Activated naive CD4-positive, alpha-beta T cell treated with anti-CD3 and anti-CD28 coated beads, Interleukin-2, amount 50 U/mL, for 24 hours (primary cell): ENCODE results near the gene RNASE12.
"Not testable (repeated sequence)": the region's sequence is repeated elsewhere in the genome, so short reads cannot be mapped to it uniquely, and the experiment has no call there.

ENCODE experiments used
- H3K27ac Mint-ChIP-seq: one replicate; pipeline ENCODE4 v1.8.0; 2021; ENCODE audit warnings: mild to moderate bottlenecking, mixed read lengths
- H3K27me3 Mint-ChIP-seq: one replicate; pipeline ENCODE4 v1.8.0; 2021; ENCODE audit warnings: mixed read lengths
- H3K36me3 Mint-ChIP-seq: one replicate; pipeline ENCODE4 v1.8.0; 2021; ENCODE audit warnings: mixed read lengths
- H3K4me1 Mint-ChIP-seq: one replicate; pipeline ENCODE4 v1.8.0; 2021; ENCODE audit warnings: mixed read lengths
- H3K4me3 Mint-ChIP-seq: one replicate; pipeline ENCODE4 v1.8.0; 2021; ENCODE audit warnings: mild to moderate bottlenecking, mixed read lengths
- H3K9me3 Mint-ChIP-seq: one replicate; pipeline ENCODE4 v1.8.0; 2021; ENCODE audit warnings: mixed read lengths

Gene RNASE12

GRCh38 chr14:20606190-20606901 is 15.2 kb upstream of the RNASE12 start:
- Mint-ChIP-seq H3K27me3 (no peaks in the 10 kb centered on the region), H3K27ac (no peak overlapping the region)

GRCh38 chr14:20603813-20604690 is 12.9 kb upstream of the RNASE12 start:
- no peak overlapping the region for H3K4me3 Mint-ChIP-seq

More at GRCh38 chr14:20606190-20606901, 15.2 kb upstream of the RNASE12 start:
- no peaks in the 10 kb centered on the region for H3K4me1 Mint-ChIP-seq
- no peak overlapping the region for H3K4me3 Mint-ChIP-seq
- no peaks in the 10 kb centered on the region for H3K9me3 Mint-ChIP-seq
- H3K36me3 Mint-ChIP-seq = no peaks in the 10 kb centered on the region

DNA sequence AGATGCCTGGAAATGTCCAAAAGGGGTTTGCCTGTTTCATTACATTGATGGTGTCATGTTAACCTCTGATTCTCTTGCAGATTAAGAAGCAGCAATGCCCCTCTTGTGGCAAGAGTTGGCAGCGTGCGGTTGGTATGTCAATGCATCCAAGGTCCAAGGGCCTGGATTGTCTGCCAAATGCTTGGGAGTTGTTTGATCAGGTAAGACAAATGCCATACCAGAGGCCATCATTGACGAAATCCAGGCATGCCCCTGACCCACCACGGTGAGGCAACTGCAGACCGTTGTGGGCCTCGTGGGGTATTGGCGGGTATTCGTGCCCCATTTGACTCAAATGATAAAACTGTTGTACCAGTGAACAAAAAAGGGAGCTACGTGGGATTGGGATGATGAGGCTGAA is 11.4 kb upstream of the RNASE12 start:
- Mint-ChIP-seq H3K4me3 (no peak overlapping the region), H3K27ac (no peak overlapping the region), H3K27me3 (no peaks in the 10 kb centered on the region), H3K9me3 (no peaks in the 10 kb centered on the region), H3K4me1 (no peaks in the 10 kb centered on the region), H3K36me3 (no peaks in the 10 kb centered on the region)

More at GRCh38 chr14:20603813-20604690, 12.9 kb upstream of the RNASE12 start:
- Mint-ChIP-seq H3K27ac (no peak overlapping the region), H3K27me3 (no peaks in the 10 kb centered on the region), H3K9me3 (no peaks in the 10 kb centered on the region), H3K36me3 (no peaks in the 10 kb centered on the region), H3K4me1 (no peaks in the 10 kb centered on the region)

DNA sequence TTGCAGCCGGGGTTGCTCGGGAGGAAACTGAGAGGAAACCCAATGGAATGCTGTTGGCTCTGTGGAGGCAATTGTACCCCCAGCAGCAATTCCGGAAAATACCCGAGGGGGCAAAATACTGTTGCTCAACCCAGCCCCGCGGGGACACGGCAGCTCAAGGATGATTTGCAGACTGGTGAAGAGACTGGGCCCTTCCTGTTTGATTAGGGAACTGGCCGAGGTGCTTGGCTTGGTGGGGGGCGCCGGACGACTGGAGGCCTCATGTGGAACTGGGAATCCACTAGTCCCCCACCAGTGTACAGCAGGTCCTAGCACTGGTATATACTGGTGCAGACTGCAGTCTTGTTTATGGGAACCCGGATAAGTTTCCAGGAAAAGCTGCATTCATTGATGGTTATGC is 10.3 kb upstream of the RNASE12 start:
- H3K27me3 Mint-ChIP-seq = no peaks in the 10 kb centered on the region
- no peak overlapping the region for H3K4me3 Mint-ChIP-seq
- no peak overlapping the region for H3K27ac Mint-ChIP-seq
- no peaks in the 10 kb centered on the region for H3K36me3 Mint-ChIP-seq
- H3K4me1 Mint-ChIP-seq = no peaks in the 10 kb centered on the region
- no peaks in the 10 kb centered on the region for H3K9me3 Mint-ChIP-seq

DNA sequence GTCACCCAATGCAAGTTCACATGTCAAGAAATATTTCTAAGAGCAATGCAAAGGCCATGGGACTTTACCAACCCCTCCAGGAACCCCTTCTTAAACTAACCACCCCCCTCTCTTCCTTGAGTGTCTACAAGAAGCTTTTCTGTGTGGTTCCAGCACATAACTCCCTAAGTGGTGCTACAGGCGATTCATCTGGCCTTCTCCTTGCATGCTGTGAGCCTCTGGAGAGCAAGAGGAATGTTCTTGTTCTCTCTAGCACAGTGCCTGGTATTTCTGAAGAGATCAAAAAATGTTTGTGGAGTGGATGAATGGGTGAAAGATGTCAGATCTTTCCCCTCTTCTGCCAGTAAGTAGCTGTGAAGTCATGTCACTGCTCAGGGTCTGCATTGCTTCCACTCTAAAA is 5.9 kb upstream of the RNASE12 start:
- no peaks in the 10 kb centered on the region for H3K9me3 Mint-ChIP-seq
- H3K36me3 Mint-ChIP-seq = no peaks in the 10 kb centered on the region
- no peak overlapping the region for H3K27ac Mint-ChIP-seq
- no peaks in the 10 kb centered on the region for H3K27me3 Mint-ChIP-seq
- no peak overlapping the region for H3K4me3 Mint-ChIP-seq
- peaks cover 5% of the 10 kb centered on the region for H3K4me1 Mint-ChIP-seq

DNA sequence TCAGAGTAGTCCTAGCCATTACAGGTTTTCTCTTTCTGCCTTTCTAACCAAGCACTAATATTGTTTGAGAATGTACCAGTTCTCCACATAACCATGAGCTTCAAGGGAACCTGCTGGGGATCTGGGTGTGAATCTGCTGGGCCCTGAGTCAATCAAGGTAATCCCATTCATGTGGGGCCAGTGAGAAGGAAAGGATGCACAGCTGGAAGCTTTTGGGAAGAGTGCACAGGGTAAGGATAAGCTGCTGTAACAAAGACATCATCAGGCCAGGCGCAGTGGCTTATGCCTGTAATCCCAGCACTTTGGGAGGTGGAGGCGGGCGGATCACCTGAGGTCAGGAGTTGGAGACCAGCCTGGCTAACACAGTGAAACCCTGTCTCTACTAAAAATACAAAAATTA is 4.5 kb upstream of the RNASE12 start:
- not testable (repeated sequence) for H3K36me3 Mint-ChIP-seq, H3K27me3 Mint-ChIP-seq, H3K4me3 Mint-ChIP-seq, H3K4me1 Mint-ChIP-seq, H3K9me3 Mint-ChIP-seq, H3K27ac Mint-ChIP-seq

DNA sequence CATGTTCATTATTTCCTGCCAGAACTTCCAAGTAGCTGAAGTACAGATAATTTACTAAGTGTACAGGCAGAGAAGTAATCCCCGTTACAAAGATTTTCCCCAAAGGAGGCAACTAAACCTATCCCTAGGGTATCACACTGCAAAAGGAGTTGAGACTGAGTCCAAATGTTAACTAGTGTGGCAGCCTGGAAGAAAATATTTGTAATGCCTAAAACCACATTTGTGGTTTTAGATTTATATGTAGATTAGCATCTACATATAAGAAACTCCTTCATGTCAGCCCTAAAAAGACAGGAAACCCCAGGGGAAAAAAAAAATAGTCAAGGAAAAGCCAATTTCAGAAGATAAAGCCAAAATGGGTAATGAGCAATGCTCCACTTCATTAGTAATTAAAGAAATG is 1.4 kb upstream of the RNASE12 start:
- H3K27me3 Mint-ChIP-seq = peaks cover 3% of the 10 kb centered on the region
- H3K4me3 Mint-ChIP-seq = no peak overlapping the region
- H3K27ac Mint-ChIP-seq = no peak overlapping the region
- no peaks in the 10 kb centered on the region for H3K36me3 Mint-ChIP-seq
- no peaks in the 10 kb centered on the region for H3K9me3 Mint-ChIP-seq
- H3K4me1 Mint-ChIP-seq = peaks cover 5% of the 10 kb centered on the region

- H3K9me3 Mint-ChIP-seq = peaks cover 13% of the 10 kb centered on the region
These were observed 3.6 kb downstream of the RNASE12 start, which contains the start of gene RNASE11 for GRCh38 chr14:20587489-20588154. TSS of gene RNASE11 (minus strand) at chr14:20588001.

GRCh38 chr14:20583908-20584307 is 7.3 kb downstream of the RNASE12 start:
- H3K4me1 Mint-ChIP-seq = no peaks in the 10 kb centered on the region
- no peak overlapping the region for H3K27ac Mint-ChIP-seq
- H3K27me3 Mint-ChIP-seq = peaks cover 5% of the 10 kb centered on the region
- peaks cover 13% of the 10 kb centered on the region for H3K9me3 Mint-ChIP-seq
- no peak overlapping the region for H3K4me3 Mint-ChIP-seq
- H3K36me3 Mint-ChIP-seq = peaks cover 4% of the 10 kb centered on the region

More at GRCh38 chr14:20587489-20588154, 3.6 kb downstream of the RNASE12 start, which contains the start of gene RNASE11:
- no peak within 1 kb of the TSS for H3K4me3 Mint-ChIP-seq
- peaks cover 4% of the 10 kb centered on the region for H3K36me3 Mint-ChIP-seq
- peaks cover 9% of the 10 kb centered on the region for H3K27me3 Mint-ChIP-seq
- H3K4me1 Mint-ChIP-seq = peaks cover 3% of the 10 kb centered on the region
- no peak within 1 kb of the TSS for H3K27ac Mint-ChIP-seq

GRCh38 chr14:20583142-20583541 is 8.0 kb downstream of the RNASE12 start:
- H3K9me3 Mint-ChIP-seq = peaks cover 13% of the 10 kb centered on the region
- H3K4me1 Mint-ChIP-seq = no peaks in the 10 kb centered on the region
- H3K36me3 Mint-ChIP-seq = peaks cover 4% of the 10 kb centered on the region
- H3K27me3 Mint-ChIP-seq = peaks cover 5% of the 10 kb centered on the region
- H3K4me3 Mint-ChIP-seq = no peak overlapping the region
- no peak overlapping the region for H3K27ac Mint-ChIP-seq

GRCh38 chr14:20580242-20580641 is 10.9 kb downstream of the RNASE12 start:
- H3K4me3 Mint-ChIP-seq = no peak overlapping the region
- no peak overlapping the region for H3K27ac Mint-ChIP-seq
- peaks cover 2% of the 10 kb centered on the region for H3K27me3 Mint-ChIP-seq
- H3K4me1 Mint-ChIP-seq = no peaks in the 10 kb centered on the region
- H3K9me3 Mint-ChIP-seq = no peaks in the 10 kb centered on the region
- H3K36me3 Mint-ChIP-seq = no peaks in the 10 kb centered on the region

DNA sequence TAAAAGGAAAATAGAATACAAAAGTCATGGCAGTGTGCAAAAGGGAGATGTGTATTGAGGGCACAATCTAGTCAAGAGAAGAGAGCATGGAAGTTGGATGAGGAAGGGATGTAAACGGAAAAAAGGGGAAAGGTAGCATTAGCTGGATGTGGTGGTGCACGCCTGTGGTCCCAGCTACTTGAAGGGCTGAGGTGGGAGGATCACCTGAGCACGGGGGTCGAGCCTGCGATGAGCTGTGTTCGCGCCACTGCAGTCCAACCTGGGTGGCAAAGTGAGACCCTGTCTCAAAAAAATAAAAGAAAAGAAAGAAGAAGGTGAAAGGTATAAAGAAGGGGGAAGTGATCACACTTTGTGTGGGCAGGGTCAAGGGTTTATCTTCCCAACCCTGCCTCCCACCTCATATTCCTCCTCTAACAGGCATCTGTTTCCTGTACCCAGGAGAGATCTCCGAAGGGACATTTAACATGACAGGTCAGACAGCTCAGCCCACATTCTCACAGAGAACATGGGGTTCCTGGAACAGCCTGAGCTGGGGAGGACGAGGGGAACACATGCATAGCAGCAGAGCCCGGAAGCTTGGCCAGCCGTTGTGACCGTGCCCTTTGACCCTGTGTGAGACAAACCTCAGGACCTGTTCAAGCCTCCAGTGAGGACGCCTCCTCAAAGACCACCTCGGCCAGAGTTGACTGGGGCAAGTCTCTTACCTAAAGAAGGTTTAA is 12.2 kb downstream of the RNASE12 start:
- H3K9me3 Mint-ChIP-seq = no peaks in the 10 kb centered on the region
- no peak overlapping the region for H3K27ac Mint-ChIP-seq
- no peak overlapping the region for H3K4me3 Mint-ChIP-seq
- H3K27me3 Mint-ChIP-seq = peaks cover 2% of the 10 kb centered on the region
- H3K4me1 Mint-ChIP-seq = no peaks in the 10 kb centered on the region
- no peaks in the 10 kb centered on the region for H3K36me3 Mint-ChIP-seq

DNA sequence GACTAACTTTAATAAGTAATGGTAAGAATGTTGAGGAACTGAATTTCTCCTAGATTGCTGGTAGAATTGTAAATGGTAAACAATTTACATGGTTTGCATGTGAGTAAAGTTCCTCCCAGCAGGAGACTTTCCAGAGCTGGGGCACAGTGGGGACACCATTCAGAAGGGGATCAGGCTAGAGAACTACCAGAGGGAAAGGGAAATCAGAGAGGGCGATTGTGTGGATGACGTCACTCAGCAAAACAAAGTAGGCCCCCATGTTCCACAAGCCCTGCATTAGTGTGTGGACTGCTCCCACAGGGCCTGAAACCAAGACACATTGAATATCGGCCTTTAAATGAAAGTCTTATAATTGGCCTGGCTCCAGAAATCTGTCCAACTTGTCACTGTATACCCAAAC is 12.9 kb downstream of the RNASE12 start:
- H3K9me3 Mint-ChIP-seq = no peaks in the 10 kb centered on the region
- no peak overlapping the region for H3K27ac Mint-ChIP-seq
- no peaks in the 10 kb centered on the region for H3K4me1 Mint-ChIP-seq
- no peaks in the 10 kb centered on the region for H3K27me3 Mint-ChIP-seq
- H3K36me3 Mint-ChIP-seq = no peaks in the 10 kb centered on the region
- no peak overlapping the region for H3K4me3 Mint-ChIP-seq

- H3K4me3 Mint-ChIP-seq, H3K27ac Mint-ChIP-seq, H3K9me3 Mint-ChIP-seq, H3K27me3 Mint-ChIP-seq, H3K4me1 Mint-ChIP-seq, H3K36me3 Mint-ChIP-seq: not testable (repeated sequence)
These were observed 18.7 kb downstream of the RNASE12 start for GRCh38 chr14:20572382-20572990.

DNA sequence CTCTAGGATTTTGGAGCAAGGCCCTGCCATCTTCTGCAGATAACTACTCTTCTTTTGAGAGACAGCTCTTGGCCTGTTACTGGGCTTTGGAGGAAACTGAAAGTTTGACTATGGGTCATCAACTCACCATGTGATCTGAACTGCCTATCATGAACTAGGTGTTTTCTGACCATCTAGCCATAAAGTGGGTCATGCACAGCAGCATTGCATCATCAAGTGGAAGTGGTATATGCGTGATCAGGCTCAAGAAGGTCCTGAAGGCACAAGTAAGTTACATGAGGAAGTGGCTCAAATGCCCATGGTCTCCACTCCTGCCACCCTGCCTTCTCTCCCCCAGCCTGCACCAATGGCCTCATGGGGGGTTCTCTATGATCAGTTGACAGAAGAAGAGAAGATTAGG is 20.5 kb downstream of the RNASE12 start:
- H3K4me3 Mint-ChIP-seq, H3K27me3 Mint-ChIP-seq, H3K27ac Mint-ChIP-seq, H3K9me3 Mint-ChIP-seq, H3K36me3 Mint-ChIP-seq: not testable (repeated sequence)
- peaks cover 13% of the 10 kb centered on the region for H3K4me1 Mint-ChIP-seq
